NCI-H2227 (cell line): Measurements from ENCODE around the gene SLC16A10.
"Not testable (repeated sequence)": the region's sequence is repeated elsewhere in the genome, so short reads cannot be mapped to it uniquely, and the experiment has no call there.

Source experiments
- DNase-seq: peaks from one replicate; lab custom pipeline; 2025; ENCODE audit not compliant: unreplicated experiment; lab: John Stamatoyannopoulos, UW

Gene SLC16A10

DNA sequence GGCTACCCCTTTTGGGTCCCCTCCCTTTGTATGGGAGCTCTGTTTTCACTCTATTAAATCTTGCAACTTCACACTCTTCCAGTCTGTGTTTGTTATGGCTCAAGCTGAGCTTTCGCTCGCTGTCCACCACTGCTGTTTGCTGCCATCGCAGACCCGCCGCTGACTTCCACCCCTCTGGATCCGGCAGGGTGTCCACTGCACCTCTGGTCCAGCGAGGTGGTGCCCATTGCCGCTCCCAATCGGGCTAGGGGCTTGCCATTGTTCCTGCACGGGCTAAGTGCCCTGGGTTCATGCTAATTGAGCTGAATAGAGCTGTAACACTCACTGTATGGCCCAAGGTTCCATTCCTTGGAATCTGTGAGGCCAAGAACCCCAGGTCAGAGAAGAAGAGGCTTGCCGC lies 43.7 kb downstream of the SLC16A10 start:
- not testable (repeated sequence) for DNase-seq

DNA sequence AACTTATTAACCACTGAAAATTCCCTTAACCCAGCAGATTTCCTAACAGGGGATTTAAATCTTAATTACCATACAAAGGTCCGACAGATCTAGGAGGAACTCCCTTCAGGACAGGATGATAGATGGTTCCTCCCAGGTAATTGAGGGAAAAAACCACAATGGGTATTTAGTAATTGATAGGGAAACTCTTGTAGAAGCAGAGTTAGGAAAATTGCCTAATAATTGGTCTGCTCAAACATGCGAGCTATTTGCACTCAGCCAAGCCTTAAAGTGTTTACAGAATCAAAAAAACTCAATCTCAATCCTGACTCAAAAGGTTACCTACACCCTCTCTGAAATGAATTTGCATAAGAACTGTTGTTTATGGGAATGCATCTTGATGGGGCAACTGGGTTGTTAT lies 45.4 kb downstream of the SLC16A10 start:
- DNase-seq = not testable (repeated sequence)

DNA sequence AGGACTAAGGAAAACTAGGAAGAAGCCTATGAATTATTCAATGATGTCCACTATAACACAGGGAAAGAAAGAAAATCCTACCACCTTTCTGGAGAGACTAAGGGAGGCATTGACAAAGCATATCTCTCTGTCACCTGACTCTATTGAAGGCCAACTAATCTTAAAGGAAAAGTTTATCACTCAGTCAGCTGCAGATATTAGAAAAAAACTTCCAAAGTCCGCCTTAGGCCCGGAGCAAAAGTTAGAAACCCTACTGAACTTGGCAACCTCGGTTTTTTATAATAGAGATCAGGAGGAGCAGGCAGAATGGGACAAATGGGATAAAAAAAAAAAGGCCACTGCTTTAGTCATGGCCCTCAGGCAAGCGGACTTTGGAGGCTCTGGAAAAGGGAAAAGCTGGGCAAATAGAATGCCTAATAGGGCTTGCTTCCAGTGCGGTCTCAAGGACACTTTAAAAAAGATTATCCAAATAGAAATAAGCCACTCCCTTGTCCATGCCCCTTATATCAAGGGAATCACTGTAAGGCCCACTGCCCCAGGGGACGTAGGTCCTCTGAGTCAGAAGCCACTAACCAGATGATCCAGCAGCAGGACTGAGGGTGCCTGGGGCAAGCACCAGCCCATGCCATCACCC lies 47.0 kb downstream of the SLC16A10 start:
- DNase-seq = not testable (repeated sequence)

- not testable (repeated sequence) for DNase-seq
Measured at GRCh38 chr6:111137489-111138093, 50.3 kb downstream of the SLC16A10 start.

GRCh38 chr6:111147440-111147839 lies 60.1 kb downstream of the SLC16A10 start:
- no peak for DNase-seq

DNA sequence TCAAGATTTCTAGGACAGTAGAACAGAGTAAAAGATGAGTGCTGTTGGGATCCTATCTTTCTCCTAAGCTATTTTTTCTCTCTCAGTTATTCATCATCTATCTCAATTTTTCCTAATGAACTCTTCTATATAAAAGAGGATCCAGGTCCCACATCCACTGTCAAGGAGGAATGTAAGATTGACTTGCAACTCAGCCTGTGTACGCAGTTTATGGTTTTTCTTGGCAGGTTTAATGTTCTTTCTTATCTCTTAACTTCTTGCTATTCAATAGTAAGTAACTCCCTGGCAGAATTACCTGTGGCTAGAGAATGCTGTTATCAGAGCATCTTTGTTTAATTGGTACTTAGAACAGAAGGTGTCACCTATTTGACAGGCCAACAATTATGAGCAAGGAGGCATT lies 60.8 kb downstream of the SLC16A10 start:
- DNase-seq = no peak

DNA sequence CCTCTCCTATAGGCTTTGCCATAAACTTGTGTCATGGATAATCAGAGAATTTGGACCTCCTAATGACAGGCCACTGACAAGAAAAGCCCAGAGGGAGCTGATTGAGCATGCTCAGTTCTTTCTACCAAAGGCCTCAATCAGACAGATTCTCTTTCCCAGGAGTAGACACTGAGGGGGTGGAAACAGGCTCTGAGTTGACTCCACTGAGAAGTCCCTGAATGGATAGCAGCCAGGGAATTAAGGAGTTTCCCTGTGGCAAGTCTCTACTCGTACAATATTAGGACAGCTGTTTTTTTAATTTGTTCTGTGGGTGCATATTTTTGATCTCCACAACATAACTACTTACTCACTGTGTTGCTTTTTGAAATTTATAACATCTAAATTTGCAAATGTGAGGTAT lies 63.3 kb downstream of the SLC16A10 start:
- DNase-seq = no peak

DNA sequence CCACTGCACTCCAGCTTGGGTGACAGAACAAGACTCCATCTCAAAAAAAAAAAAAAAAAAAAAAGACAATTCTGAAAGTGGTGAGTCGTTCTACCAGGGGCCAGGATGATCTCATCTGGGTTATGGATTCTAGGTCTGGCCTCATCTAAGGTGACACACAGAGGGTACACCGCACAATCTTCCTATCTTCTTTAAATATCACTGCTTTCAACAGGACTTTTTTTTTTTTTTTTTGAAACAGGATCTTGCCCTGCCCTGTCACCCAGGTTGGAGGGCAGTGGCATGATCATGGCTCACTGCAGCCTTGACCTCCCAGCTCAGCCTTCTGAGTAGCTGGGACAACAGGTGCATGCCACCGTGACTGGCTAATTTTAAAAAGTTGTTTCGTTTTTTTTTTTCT lies 67.7 kb downstream of the SLC16A10 start:
- DNase-seq = no peak

DNA sequence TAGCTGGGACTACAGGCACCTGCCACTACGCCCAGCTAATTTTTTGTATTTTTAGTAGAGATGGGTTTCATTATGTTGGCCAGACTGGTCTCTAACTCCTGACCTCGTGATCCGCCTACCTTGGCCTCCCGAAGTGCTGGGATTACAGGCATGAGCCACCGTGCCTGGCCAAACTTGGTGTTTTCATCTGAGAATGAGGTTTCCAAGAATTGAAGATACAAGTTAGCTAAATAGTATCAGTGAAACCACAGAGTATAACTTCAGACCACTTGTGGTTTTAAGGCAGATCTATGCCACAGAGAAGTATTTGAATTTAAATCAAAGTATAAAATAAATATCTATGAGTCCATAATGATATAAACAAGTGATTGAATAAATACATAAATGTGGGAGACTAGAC lies 70.1 kb downstream of the SLC16A10 start:
- DNase-seq = no peak

DNA sequence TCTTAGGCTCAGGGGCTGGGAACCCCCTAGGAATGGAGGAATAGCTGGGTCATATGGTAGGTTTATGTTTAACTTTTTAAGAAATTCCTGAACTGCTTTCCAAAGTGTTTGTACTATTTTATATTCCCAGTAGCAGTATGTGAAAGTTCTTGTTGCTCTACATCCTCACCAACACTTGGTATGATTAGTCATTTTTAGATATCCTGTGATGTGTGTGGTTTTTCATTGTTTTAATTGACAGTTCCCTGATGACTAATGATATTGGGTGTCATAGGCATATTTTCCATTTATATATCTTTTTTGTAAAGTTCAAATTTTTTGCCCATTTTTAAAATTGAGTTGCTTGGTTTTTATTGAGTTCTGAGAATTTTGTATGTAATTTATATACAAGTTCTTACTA lies 72.3 kb downstream of the SLC16A10 start:
- no peak for DNase-seq

- no peak for DNase-seq
Measured at GRCh38 chr6:111161650-111162049, 74.3 kb downstream of the SLC16A10 start.

- DNase-seq = no peak
Measured at GRCh38 chr6:111162504-111162903, 75.2 kb downstream of the SLC16A10 start.

- DNase-seq = no peak
Measured at GRCh38 chr6:111171577-111172400, 84.5 kb downstream of the SLC16A10 start.

- no peak for DNase-seq
Measured at GRCh38 chr6:111172563-111172962, 85.3 kb downstream of the SLC16A10 start.

- DNase-seq = no peak
Measured at GRCh38 chr6:111173341-111173740, 86.0 kb downstream of the SLC16A10 start.

DNA sequence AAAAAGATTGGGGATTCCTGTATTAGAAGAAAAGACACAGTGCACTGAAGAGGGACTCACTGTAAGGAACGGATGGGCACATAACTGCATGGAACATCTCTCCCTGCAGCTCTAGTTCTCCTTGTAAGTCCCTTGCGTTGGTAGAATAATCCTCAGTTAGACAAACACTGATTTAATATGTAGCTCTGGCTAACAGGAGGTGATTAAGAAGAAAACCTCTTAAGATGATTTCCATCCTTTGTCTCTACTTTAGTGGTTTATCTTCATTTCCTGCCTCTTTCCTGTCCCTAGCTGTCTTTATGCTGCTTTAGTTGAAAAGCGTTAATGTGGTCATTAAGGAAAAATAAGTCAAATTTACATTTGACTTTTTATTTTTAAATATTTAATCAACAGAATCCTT lies 86.6 kb downstream of the SLC16A10 start:
- no peak for DNase-seq

DNA sequence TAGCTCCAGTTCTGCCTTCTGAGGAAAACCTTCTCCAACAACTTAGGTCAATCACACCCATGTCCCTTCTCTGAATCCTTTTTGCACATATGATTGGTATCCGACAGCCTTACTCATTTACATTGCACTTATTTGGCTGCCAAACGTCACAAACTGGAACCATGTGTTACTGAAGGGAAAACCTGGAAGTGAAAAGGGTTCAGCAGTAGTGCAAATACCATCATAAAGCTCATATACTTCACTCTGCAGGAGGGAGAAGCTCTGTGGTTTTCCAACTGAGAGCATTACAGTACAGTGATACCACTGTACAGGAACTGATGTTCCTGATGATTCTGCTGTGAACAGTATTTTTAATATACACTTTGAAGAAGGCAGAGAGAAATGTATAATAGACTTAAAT lies 87.8 kb downstream of the SLC16A10 start:
- no peak for DNase-seq

DNA sequence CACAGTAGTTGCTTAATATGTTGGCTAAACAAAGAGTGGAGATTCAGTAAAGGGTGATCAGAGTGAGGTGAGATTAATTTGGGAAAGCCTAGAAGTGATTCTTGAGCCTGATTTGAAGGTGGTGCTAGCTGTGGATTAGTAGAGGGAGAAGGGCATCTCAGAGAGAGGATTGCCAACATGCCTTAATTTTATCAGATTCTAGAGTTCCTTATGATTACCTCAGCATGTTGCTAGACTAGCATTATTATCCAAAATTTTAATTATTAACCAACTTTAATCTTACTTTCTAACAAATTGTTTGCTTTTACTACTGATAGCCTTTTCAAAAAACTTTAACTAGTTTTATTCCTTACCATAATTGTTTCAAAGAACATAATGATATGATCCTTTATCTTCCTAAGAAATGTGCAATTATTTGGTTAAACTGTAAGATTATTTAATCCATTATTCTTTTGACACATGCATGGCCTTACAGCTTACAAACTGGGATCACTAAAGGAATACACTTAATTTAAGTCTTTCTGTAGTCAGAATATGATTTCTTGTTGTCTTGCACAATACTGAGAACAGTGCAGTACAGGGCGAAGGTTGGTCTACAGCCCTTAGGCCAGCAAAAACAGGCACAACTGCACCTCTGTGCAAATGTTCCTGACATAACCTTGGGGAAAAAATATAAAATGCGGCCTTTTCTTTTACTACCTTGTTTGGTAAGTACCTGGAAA lies 88.9 kb downstream of the SLC16A10 start:
- no peak for DNase-seq

DNA sequence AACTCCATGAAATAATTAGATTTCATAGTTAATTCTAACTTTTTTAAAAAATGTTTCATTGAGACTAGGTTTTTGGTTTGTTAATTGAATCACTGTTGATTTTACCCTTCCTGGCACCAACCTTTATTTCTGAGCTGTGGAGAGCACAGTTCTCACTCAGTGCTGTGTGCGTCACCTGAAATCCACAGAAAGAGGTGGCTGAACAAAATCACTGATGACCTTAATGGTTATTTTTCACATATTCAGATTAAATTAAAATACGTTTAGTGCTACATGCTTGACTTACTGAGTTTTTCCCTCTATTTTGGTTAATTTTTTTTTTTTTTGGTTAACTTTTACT lies 89.4 kb downstream of the SLC16A10 start:
- DNase-seq = no peak

DNA sequence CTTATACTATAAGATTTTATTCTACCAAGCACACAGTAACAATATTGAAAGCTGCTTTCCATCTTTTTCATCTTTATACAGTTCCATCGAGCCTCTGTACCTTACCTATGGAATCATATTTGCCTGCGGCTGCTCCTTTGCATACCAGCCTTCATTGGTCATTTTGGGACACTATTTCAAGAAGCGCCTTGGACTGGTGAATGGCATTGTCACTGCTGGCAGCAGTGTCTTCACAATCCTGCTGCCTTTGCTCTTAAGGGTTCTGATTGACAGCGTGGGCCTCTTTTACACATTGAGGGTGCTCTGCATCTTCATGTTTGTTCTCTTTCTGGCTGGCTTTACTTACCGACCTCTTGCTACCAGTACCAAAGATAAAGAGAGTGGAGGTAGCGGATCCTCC lies 89.8 kb downstream of the SLC16A10 start:
- DNase-seq = no peak

- DNase-seq = no peak
Measured at GRCh38 chr6:111183702-111184517, 96.6 kb downstream of the SLC16A10 start.
